Measurements from ENCODE around the gene OR5B21. TPM values are rescaled to one million over a fixed set of nuclear protein-coding genes. Genes with fewer than 3 reads are reported as not detected.
A peak's percentile ranks its signal among the peaks of the same experiment; 100 is the strongest.

OR5B21 gene
- total RNA-seq, 1 donor from 2014 or later, result not detected

- intact Hi-C loops (cut with micrococcal nuclease), result no loop called here
- TF ChIP-seq CTCF (IDR thresholded peaks at IDR 0.05; ENCODE audit: borderline replicate concordance), result no peak
- H3K4me3 ChIP-seq, result no peak overlapping the region
- no peaks in the 10 kb centered on the region for H3K27me3 ChIP-seq (ENCODE audit: low read depth)
- H3K9me3 ChIP-seq (replicated peaks), result no peaks in the 10 kb centered on the region
- H3K4me1 ChIP-seq, result peaks cover 6% of the 10 kb centered on the region
- no peak for DNase-seq
- no peak overlapping the region for H3K27ac ChIP-seq (replicated peaks)
- H3K36me3 ChIP-seq, result peaks cover 49% of the 10 kb centered on the region
These were observed 19.5 kb upstream of the OR5B21 start for GRCh38 chr11:58527429-58527828.

GRCh38 chr11:58526721-58527120, 18.8 kb upstream of the OR5B21 start:
- H3K27me3 ChIP-seq (ENCODE audit: low read depth), result no peaks in the 10 kb centered on the region
- H3K4me3 ChIP-seq, result no peak overlapping the region
- DNase-seq, result no peak
- intact Hi-C loops (cut with micrococcal nuclease), result no loop called here
- H3K27ac ChIP-seq (replicated peaks), result no peak overlapping the region
- TF ChIP-seq CTCF (IDR thresholded peaks at IDR 0.05; ENCODE audit: borderline replicate concordance), result no peak
- peaks cover 6% of the 10 kb centered on the region for H3K4me1 ChIP-seq
- H3K9me3 ChIP-seq (replicated peaks), result no peaks in the 10 kb centered on the region
- peaks cover 42% of the 10 kb centered on the region for H3K36me3 ChIP-seq

GRCh38 chr11:58525037-58525614, 17.2 kb upstream of the OR5B21 start:
- Histone ChIP-seq H3K9me3 (replicated peaks) (no peaks in the 10 kb centered on the region), H3K4me3 (no peak overlapping the region)
- TF ChIP-seq CTCF (IDR thresholded peaks at IDR 0.05; ENCODE audit: borderline replicate concordance), result no peak

GRCh38 chr11:58524232-58525036, 16.5 kb upstream of the OR5B21 start:
- peak; percentile 31 for DNase-seq
- H3K4me3 ChIP-seq, result peak overlapping the region; percentile 27
- H3K27ac ChIP-seq (replicated peaks), result no peak overlapping the region
- peak; percentile 75 for TF ChIP-seq CTCF (IDR thresholded peaks at IDR 0.05; ENCODE audit: borderline replicate concordance)
- intact Hi-C loops (cut with micrococcal nuclease), result no loop called here
- H3K36me3 ChIP-seq, result peaks cover 21% of the 10 kb centered on the region
- H3K9me3 ChIP-seq (replicated peaks), result no peaks in the 10 kb centered on the region
- H3K4me1 ChIP-seq, result peaks cover 6% of the 10 kb centered on the region
- no peaks in the 10 kb centered on the region for H3K27me3 ChIP-seq (ENCODE audit: low read depth)

More at GRCh38 chr11:58525037-58525614, 17.2 kb upstream of the OR5B21 start:
- DNase-seq, result no peak
- no peak overlapping the region for H3K27ac ChIP-seq (replicated peaks)
- intact Hi-C loops (cut with micrococcal nuclease), result no loop called here
- H3K27me3 ChIP-seq (ENCODE audit: low read depth), result no peaks in the 10 kb centered on the region
- peaks cover 6% of the 10 kb centered on the region for H3K4me1 ChIP-seq
- H3K36me3 ChIP-seq, result peaks cover 26% of the 10 kb centered on the region

DNA sequence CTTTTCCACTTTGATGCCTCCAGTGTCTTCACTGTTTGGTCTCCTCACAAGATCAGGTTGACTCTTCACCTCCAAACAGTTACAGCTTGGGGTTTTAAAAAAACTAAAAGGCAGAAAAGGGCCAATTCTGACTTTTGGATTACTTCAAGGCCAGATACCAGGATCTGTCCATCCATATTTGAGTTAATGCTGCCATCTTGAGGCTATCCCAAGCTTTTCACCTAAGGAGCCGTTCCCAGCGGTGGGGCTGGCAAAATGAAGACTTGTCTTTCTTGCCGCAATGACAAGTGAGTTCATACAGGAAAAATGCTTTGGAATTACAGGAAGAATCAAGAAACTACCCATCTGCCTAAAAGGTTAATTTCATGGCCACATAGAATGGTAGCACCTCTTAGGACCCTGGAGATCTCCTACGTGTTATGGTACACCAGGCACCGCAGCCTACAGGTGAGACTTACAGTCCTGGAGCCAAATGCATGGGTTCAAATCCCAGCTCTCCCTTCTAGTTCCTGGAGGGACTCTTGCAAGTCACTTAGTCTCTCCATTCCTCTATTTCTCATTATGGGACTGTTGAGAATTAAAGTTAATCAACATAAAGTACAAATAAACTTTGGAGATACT, 6.0 kb upstream of the OR5B21 start:
- Histone ChIP-seq H3K4me1 (no peaks in the 10 kb centered on the region), H3K27ac (replicated peaks) (no peak overlapping the region), H3K9me3 (replicated peaks) (no peaks in the 10 kb centered on the region), H3K4me3 (no peak overlapping the region), H3K27me3 (ENCODE audit: low read depth) (peaks cover 20% of the 10 kb centered on the region), H3K36me3 (no peaks in the 10 kb centered on the region)
- intact Hi-C loops (cut with micrococcal nuclease), result no loop called here
- DNase-seq, result no peak
- TF ChIP-seq CTCF (IDR thresholded peaks at IDR 0.05; ENCODE audit: borderline replicate concordance), result peak; percentile 76

Data from left ventricle myocardium inferior (tissue), 1 donor.